GM21390 (cell line): ENCODE data around the gene PRUNE2.
"Not testable (repeated sequence)": the region's sequence is repeated elsewhere in the genome, so short reads cannot be mapped to it uniquely, and the experiment has no call there.

Experiments used
- ATAC-seq: cut with Tn5 transposase; IDR thresholded peaks from one replicate; pipeline ENCODE4 v1.9.1; 2021; ENCODE audit not compliant: unreplicated experiment

The PRUNE2 gene

GRCh38 chr9:76700916-76701315 lies 205.0 kb downstream of the PRUNE2 start:
- ATAC-seq, result no peak

- no peak for ATAC-seq
Measured at GRCh38 chr9:76699971-76700370, 205.9 kb downstream of the PRUNE2 start.

- ATAC-seq, result no peak
Measured at GRCh38 chr9:76697554-76697953, 208.4 kb downstream of the PRUNE2 start.

- ATAC-seq, result no peak
Measured at GRCh38 chr9:76697081-76697480, 208.8 kb downstream of the PRUNE2 start.

- ATAC-seq, result no peak
Measured at GRCh38 chr9:76693912-76694311, 212.0 kb downstream of the PRUNE2 start.

GRCh38 chr9:76692458-76693129 lies 213.3 kb downstream of the PRUNE2 start:
- no peak for ATAC-seq

- ATAC-seq, result no peak
Measured at GRCh38 chr9:76691517-76692313, 214.2 kb downstream of the PRUNE2 start.

GRCh38 chr9:76690973-76691370 lies 214.9 kb downstream of the PRUNE2 start:
- ATAC-seq, result no peak

- no peak for ATAC-seq
Measured at GRCh38 chr9:76690246-76690972, 215.5 kb downstream of the PRUNE2 start.

- no peak for ATAC-seq
Measured at GRCh38 chr9:76688471-76689238, 217.3 kb downstream of the PRUNE2 start.

- ATAC-seq, result no peak
Measured at GRCh38 chr9:76687861-76688391, 218.0 kb downstream of the PRUNE2 start.

- no peak for ATAC-seq
Measured at GRCh38 chr9:76686756-76687155, 219.2 kb downstream of the PRUNE2 start.

GRCh38 chr9:76684213-76684612 lies 221.7 kb downstream of the PRUNE2 start:
- ATAC-seq, result no peak

GRCh38 chr9:76681556-76681955 lies 224.4 kb downstream of the PRUNE2 start:
- no peak for ATAC-seq

- no peak for ATAC-seq
Measured at GRCh38 chr9:76680716-76681425, 225.0 kb downstream of the PRUNE2 start.

- no peak for ATAC-seq
Measured at GRCh38 chr9:76677481-76678055, 228.3 kb downstream of the PRUNE2 start.

- no peak for ATAC-seq
Measured at GRCh38 chr9:76676857-76677256, 229.1 kb downstream of the PRUNE2 start.

GRCh38 chr9:76667521-76667957 lies 238.4 kb downstream of the PRUNE2 start:
- no peak for ATAC-seq

- ATAC-seq, result not testable (repeated sequence)
Measured at GRCh38 chr9:76665966-76666365, 239.9 kb downstream of the PRUNE2 start.

GRCh38 chr9:76665458-76665857 lies 240.5 kb downstream of the PRUNE2 start:
- ATAC-seq, result no peak
